HFFc6 (cell line): ENCODE measurements around the gene RTL3. TPM values are rescaled to one million over a fixed set of nuclear protein-coding genes. Genes with fewer than 3 reads are reported as not detected.
A peak's percentile ranks its signal among the peaks of the same experiment; 100 is the strongest.

ENCODE experiments used
- DNase-seq: peaks from one replicate; pipeline ENCODE4 v3.0.0-alpha.2; 2018
- H3K27ac Mint-ChIP-seq: 2 replicates; pipeline ENCODE4 v1.8.0; 2020; ENCODE audit warnings: mild to moderate bottlenecking, mixed read lengths
- H3K27me3 Mint-ChIP-seq: 2 replicates; pipeline ENCODE4 v1.8.0; 2021; ENCODE audit warnings: mild to moderate bottlenecking, moderate library complexity, mixed read lengths; ENCODE audit not compliant: insufficient read depth
- H3K36me3 Mint-ChIP-seq: 2 replicates; pipeline ENCODE4 v1.8.0; 2021; ENCODE audit warnings: low read depth, mixed read lengths
- H3K4me1 Mint-ChIP-seq: 2 replicates; pipeline ENCODE4 v1.8.0; 2020; ENCODE audit warnings: low read depth, mixed read lengths
- H3K4me3 Mint-ChIP-seq: 2 replicates; pipeline ENCODE4 v1.8.0; 2020; ENCODE audit warnings: mild to moderate bottlenecking, moderate library complexity, mixed read lengths
- H3K9me3 Mint-ChIP-seq: 2 replicates; pipeline ENCODE4 v1.8.0; 2020; ENCODE audit warnings: mild to moderate bottlenecking, mixed read lengths
- total RNA-seq, 6 experiments: library from RNA; stranded (reverse); fragmentation: NEBNext Ultra II Directional; extraction: Animal tissue kit (Norgen Biotek cat#: 25700); gene quantifications; 2 replicates in 1 of 6; 3 replicates in 5 of 6; pipeline ENCODE4 v1.2.3, GENCODE V29; 2021
- TF ChIP-seq, protein P1 (sequence below): fragments of 200-600 bp; sonication (generic); IDR thresholded peaks from 2 replicates; pipeline ENCODE4 v1.5.0; 2021; ENCODE audit warnings: antibody characterized with exemption, mild to moderate bottlenecking

The RTL3 gene
- total RNA-seq, 6 experiments from 2014 or later = 0.21 to 0.62 (median 0.44) TPM

DNA sequence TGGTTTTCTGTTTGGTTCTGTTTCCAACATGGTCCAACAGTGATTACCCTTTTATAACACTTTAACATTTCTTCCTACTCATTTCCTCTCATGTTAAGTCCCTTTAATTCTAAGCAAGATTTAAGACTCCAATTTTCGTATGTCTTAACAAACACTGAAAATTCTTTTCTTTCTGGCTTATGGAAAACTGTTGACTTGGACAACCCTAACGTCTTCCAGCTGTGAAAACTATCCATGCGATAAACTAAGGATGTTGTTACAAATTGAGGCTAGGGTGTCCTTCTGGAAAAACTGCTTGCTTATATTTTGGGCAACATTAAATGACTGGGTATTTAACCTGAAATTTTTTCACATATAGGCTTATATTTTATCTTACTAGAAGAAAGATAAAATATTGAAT lies 33.9 kb upstream of the RTL3 start:
- Mint-ChIP-seq H3K9me3 (no peaks in the 10 kb centered on the region), H3K27me3 (no peaks in the 10 kb centered on the region), H3K4me1 (no peaks in the 10 kb centered on the region), H3K36me3 (no peaks in the 10 kb centered on the region), H3K4me3 (no peak overlapping the region), H3K27ac (no peak overlapping the region)
- TF ChIP-seq, protein P1, sequence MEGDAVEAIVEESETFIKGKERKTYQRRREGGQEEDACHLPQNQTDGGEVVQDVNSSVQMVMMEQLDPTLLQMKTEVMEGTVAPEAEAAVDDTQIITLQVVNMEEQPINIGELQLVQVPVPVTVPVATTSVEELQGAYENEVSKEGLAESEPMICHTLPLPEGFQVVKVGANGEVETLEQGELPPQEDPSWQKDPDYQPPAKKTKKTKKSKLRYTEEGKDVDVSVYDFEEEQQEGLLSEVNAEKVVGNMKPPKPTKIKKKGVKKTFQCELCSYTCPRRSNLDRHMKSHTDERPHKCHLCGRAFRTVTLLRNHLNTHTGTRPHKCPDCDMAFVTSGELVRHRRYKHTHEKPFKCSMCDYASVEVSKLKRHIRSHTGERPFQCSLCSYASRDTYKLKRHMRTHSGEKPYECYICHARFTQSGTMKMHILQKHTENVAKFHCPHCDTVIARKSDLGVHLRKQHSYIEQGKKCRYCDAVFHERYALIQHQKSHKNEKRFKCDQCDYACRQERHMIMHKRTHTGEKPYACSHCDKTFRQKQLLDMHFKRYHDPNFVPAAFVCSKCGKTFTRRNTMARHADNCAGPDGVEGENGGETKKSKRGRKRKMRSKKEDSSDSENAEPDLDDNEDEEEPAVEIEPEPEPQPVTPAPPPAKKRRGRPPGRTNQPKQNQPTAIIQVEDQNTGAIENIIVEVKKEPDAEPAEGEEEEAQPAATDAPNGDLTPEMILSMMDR = no peak
- no peak for DNase-seq

DNA sequence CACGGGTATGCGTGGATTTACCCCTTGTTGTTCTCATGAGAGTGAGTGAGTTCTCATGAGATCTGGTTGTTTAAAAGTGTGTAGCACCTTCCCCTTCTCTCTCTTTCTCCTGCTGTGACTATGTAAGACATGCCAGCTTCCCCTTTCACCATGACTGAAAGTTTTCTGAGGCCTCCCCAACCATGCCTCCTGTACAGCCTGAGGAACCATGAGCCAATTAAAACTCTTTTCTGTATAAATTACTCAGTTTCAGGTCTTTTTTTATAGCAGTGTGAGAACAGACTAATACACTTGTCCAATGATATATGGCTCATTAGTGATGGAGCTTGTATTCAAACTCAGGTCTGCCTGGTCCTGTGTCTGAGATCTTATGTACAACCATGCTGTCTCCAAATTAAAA lies 28.5 kb upstream of the RTL3 start:
- H3K9me3 Mint-ChIP-seq = no peaks in the 10 kb centered on the region
- no peaks in the 10 kb centered on the region for H3K27me3 Mint-ChIP-seq
- no peaks in the 10 kb centered on the region for H3K4me1 Mint-ChIP-seq
- TF ChIP-seq, protein P1 = no peak
- no peak overlapping the region for H3K4me3 Mint-ChIP-seq
- no peak overlapping the region for H3K27ac Mint-ChIP-seq
- no peaks in the 10 kb centered on the region for H3K36me3 Mint-ChIP-seq
- no peak for DNase-seq

DNA sequence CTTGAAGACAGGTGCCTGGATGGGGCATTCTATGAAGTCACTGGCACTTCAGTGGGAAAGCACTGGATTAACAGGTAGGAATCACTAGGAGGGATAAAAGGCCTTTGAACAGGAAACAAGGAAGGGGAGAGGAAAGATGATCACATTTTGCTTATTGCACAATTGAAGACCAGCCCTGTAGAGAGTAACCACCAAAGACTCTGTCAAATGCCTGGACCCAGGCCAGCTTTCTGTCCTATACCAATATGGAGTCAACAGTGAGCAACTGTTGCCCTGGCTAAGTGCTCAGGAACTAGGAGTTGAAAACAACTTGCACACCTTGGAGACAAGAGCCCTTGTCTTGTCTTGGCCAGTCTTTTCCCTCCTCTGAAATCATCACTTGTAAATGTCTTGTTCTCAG lies 14.1 kb upstream of the RTL3 start:
- H3K9me3 Mint-ChIP-seq = no peaks in the 10 kb centered on the region
- no peak overlapping the region for H3K27ac Mint-ChIP-seq
- TF ChIP-seq, protein P1 = no peak
- no peaks in the 10 kb centered on the region for H3K4me1 Mint-ChIP-seq
- DNase-seq = no peak
- peaks cover 3% of the 10 kb centered on the region for H3K27me3 Mint-ChIP-seq
- H3K36me3 Mint-ChIP-seq = no peaks in the 10 kb centered on the region
- no peak overlapping the region for H3K4me3 Mint-ChIP-seq

DNA sequence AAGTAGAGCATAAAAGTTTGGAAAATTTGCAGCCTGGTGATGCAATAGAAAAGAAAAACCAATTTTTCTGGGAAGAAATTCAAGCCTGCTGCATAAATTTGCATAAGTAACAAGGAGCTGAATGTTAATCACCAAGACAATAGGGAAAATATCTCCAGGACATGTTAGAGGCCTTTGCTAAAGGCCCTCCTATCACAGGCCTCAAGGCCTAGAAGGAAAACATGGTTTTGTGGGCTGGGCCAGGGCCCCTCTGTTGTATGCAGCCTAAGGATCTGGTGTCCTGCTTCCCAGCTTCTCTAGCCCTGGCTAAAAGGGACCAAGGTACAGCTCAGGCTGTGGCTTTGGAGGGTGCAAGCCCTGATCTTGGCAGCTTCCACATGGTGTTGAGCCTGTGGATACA lies 6.2 kb upstream of the RTL3 start:
- no peaks in the 10 kb centered on the region; the same call in 1 of the 2 replicates for H3K27me3 Mint-ChIP-seq
- no peak overlapping the region for H3K27ac Mint-ChIP-seq
- no peaks in the 10 kb centered on the region for H3K36me3 Mint-ChIP-seq
- TF ChIP-seq, protein P1 = no peak
- no peak overlapping the region for H3K4me3 Mint-ChIP-seq
- no peak for DNase-seq
- peaks cover 28% of the 10 kb centered on the region for H3K4me1 Mint-ChIP-seq
- no peaks in the 10 kb centered on the region for H3K9me3 Mint-ChIP-seq

DNA sequence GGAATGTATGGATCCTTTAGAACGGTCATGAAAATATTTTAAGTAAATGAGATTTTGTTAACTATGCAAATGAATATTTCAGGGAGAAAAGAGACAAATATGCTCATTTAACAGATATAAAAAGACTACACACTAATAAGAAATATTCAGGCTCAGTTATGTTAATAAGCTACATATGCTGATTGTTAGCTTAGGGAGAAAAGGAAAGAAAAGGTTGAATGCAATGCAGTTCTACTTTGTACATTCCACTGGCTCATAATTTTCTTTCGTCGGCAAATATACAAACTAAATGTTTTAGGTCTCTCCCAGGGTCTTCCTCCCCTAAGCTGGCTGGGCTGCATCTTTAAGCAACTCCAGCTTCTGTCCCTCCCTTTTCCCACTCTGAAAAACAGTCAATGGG lies 2.7 kb upstream of the RTL3 start:
- no peaks in the 10 kb centered on the region for H3K9me3 Mint-ChIP-seq
- H3K27me3 Mint-ChIP-seq = no peaks in the 10 kb centered on the region; the same call in 1 of the 2 replicates
- TF ChIP-seq, protein P1 = no peak
- no peak overlapping the region for H3K4me3 Mint-ChIP-seq
- no peaks in the 10 kb centered on the region for H3K36me3 Mint-ChIP-seq
- peaks cover 45% of the 10 kb centered on the region for H3K4me1 Mint-ChIP-seq
- no peak for DNase-seq
- no peak overlapping the region for H3K27ac Mint-ChIP-seq

DNA sequence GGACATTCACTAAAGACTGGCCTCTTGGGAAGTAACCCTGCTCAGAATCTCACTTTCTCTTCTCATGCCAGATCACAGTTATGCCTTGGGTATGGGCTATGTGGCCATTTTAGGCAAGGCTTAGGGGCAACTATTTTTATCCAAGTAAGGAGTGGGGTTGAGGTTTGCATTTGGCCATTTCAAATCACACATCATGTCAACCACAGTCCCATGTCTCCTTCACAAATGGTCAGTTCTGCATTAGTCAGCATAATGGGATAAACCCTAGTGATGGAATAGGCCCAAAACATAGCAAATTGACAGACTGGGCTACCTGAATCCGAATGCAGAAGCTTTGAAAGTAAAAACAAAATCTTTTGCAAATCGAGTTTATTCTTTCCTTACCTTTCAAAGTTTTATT lies 827 bp upstream of the RTL3 start:
- TF ChIP-seq, protein P1 = no peak
- Mint-ChIP-seq H3K36me3 (no peaks in the 10 kb centered on the region), H3K27me3 (no peaks in the 10 kb centered on the region; the same call in 1 of the 2 replicates), H3K27ac (peak overlapping the region; percentile 83), H3K9me3 (no peaks in the 10 kb centered on the region), H3K4me1 (peaks cover 44% of the 10 kb centered on the region), H3K4me3 (no peak overlapping the region)
- DNase-seq = no peak
